Neural cell (in vitro differentiated cells): ENCODE results near the gene CCND3. TPM values are rescaled to one million over a fixed set of nuclear protein-coding genes. Genes with fewer than 3 reads are reported as not detected.

ENCODE experiments used
- H2AFZ ChIP-seq: fragments of 200-600, 300-800 bp; sonication (generic), shearing (Covaris generic); 2 replicates; pipeline ENCODE4 v1.6.0; 2014; ENCODE audit warnings: low read depth, mild to moderate bottlenecking, antibody characterized with exemption, low read length, moderate library complexity
- H3F3A ChIP-seq: fragments of 200-600 bp; shearing (Covaris generic); 2 replicates; pipeline ENCODE4 v1.6.1; 2016; ENCODE audit warnings: mild to moderate bottlenecking, moderate library complexity, mixed read lengths, antibody characterized with exemption, low read length; ENCODE audit not compliant: insufficient read depth, poor library complexity, severe bottlenecking
- H3K27ac ChIP-seq: fragments of 200-600, 300-800 bp; sonication (generic), shearing (Covaris generic); 2 replicates; pipeline ENCODE4 v1.5.1; 2014; ENCODE audit warnings: mild to moderate bottlenecking, low read length, moderate library complexity
- H3K27me3 ChIP-seq: fragments of 300-800, 200-600 bp; sonication (generic), shearing (Covaris generic); 2 replicates; pipeline ENCODE4 v1.6.0; 2014; ENCODE audit warnings: mild to moderate bottlenecking, low read depth, low read length, moderate library complexity; ENCODE audit not compliant: insufficient read depth
- H3K36me3 ChIP-seq: fragments of 300-800, 200-600 bp; sonication (generic), shearing (Covaris generic); 2 replicates; pipeline ENCODE4 v1.5.1; 2014; ENCODE audit warnings: mild to moderate bottlenecking, antibody characterized with exemption, low read length, moderate library complexity; ENCODE audit not compliant: insufficient read depth
- H3K4me2 ChIP-seq: fragments of 300-800, 200-600 bp; sonication (generic), shearing (Covaris generic); 2 replicates; pipeline ENCODE4 v1.6.0; 2014; ENCODE audit warnings: mild to moderate bottlenecking, low read length
- H3K4me3 ChIP-seq: fragments of 300-800, 200-600 bp; sonication (generic), shearing (Covaris generic); 2 replicates; pipeline ENCODE4 v1.5.1; 2014; ENCODE audit warnings: mild to moderate bottlenecking, low read length, moderate library complexity
- H3K79me2 ChIP-seq: fragments of 200-600 bp; shearing (Covaris generic); replicated peaks from 2 replicates; pipeline ENCODE4 v1.6.0; 2014; ENCODE audit warnings: mild to moderate bottlenecking, low read length, moderate library complexity; ENCODE audit not compliant: insufficient read depth
- H3K9ac ChIP-seq: fragments of 300-800, 200-600 bp; sonication (generic), shearing (Covaris generic); 2 replicates; pipeline ENCODE4 v1.6.1; 2016; ENCODE audit warnings: mild to moderate bottlenecking, low read length, mixed read lengths
- H3K9me2 ChIP-seq: fragments of 200-600 bp; shearing (Covaris generic); 2 replicates; pipeline ENCODE4 v1.6.1; 2016; ENCODE audit warnings: mild to moderate bottlenecking, low read length, mixed read lengths; ENCODE audit not compliant: insufficient read depth
- H3K9me3 ChIP-seq: fragments of 200-600, 300-800 bp; sonication (generic), shearing (Covaris generic); 2 replicates; pipeline ENCODE4 v1.6.1; 2016; ENCODE audit warnings: mild to moderate bottlenecking, mixed run types, low read length, moderate library complexity, mixed read lengths
- H4K20me1 ChIP-seq: fragments of 200-600 bp; shearing (Covaris generic); 2 replicates; pipeline ENCODE4 v1.6.1; 2016; ENCODE audit warnings: mild to moderate bottlenecking, mixed run types; ENCODE audit not compliant: insufficient read depth
- CTCF ChIP-seq: fragments of 450-650 bp; IDR thresholded peaks from 2 replicates; pipeline ENCODE4 v1.5.1; 2014; ENCODE audit warnings: antibody characterized with exemption, mild to moderate bottlenecking, moderate library complexity; ENCODE audit not compliant: poor library complexity, severe bottlenecking
- EP300 ChIP-seq: fragments of 450-650 bp; conservative IDR thresholded peaks from 2 replicates; pipeline ENCODE4 v1.6.1; 2014; ENCODE audit warnings: antibody characterized with exemption, mild to moderate bottlenecking, moderate library complexity; ENCODE audit not compliant: poor library complexity, severe bottlenecking
- EZH2 ChIP-seq: fragments of 200-600, 300-800 bp; shearing (Covaris generic), sonication (generic); IDR thresholded peaks from 2 replicates; pipeline ENCODE4 v1.6.1; 2014; ENCODE audit warnings: antibody characterized with exemption, low read length, borderline replicate concordance, mild to moderate bottlenecking; ENCODE audit not compliant: insufficient read depth, poor library complexity, severe bottlenecking
- MXI1 ChIP-seq: fragments of 450-650 bp; conservative IDR thresholded peaks from 2 replicates; pipeline ENCODE4 v1.6.1; 2014; ENCODE audit warnings: antibody characterized with exemption, mild to moderate bottlenecking; ENCODE audit not compliant: poor library complexity, severe bottlenecking
- POLR2AphosphoS5 ChIP-seq: IDR thresholded peaks from 2 replicates; pipeline ENCODE4 v1.6.1; 2012
- RAD21 ChIP-seq: fragments of 450-650 bp; conservative IDR thresholded peaks from 2 replicates; pipeline ENCODE4 v1.6.1; 2014; ENCODE audit warnings: antibody characterized with exemption, mild to moderate bottlenecking, moderate library complexity
- SMC3 ChIP-seq: fragments of 450-650 bp; conservative IDR thresholded peaks from 2 replicates; pipeline ENCODE4 v1.6.1; 2014; ENCODE audit warnings: antibody characterized with exemption, mild to moderate bottlenecking, moderate library complexity; ENCODE audit not compliant: poor library complexity
- TAF1 ChIP-seq: IDR thresholded peaks from 2 replicates; pipeline ENCODE4 v1.6.1; 2012; ENCODE audit warnings: low read depth
- polyA plus RNA-seq: library from polyadenylated mRNA; depleted of rRNA; stranded (reverse); fragments of >200 nt; gene quantifications from 2 replicates; pipeline ENCODE4 v1.2.3, GENCODE V29; 2014
- TF ChIP-seq, protein P1 (sequence below): IDR thresholded peaks from 2 replicates; pipeline ENCODE4 v1.6.1; 2012; ENCODE audit warnings: borderline replicate concordance

The CCND3 gene
- polyA plus RNA-seq, 1 donor from 2014 or later, result 15.7 TPM

DNA sequence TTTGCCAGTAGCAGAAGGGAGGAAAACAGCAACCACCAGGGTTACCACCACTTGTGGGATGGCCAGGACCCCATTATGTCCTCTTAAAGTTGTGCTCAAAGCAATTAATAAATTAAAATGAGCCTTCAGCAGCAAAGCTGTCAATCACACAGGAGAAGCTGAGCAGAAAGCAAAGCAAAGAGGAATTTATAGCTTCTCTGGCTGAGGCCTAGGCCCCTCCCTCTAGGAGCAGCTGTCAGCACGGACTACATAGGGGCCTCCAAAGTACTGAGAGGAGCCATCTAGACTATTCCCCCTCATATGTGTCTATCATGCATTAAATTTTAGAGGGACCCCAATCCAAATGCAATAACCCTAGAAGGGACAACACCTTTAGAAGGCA is 6.4 kb downstream of the CCND3 start:
- Histone ChIP-seq H3F3A (no peaks in the 10 kb centered on the region), H2AFZ (no peak overlapping the region), H3K27me3 (no peaks in the 10 kb centered on the region), H3K9me2 (no peaks in the 10 kb centered on the region), H3K9me3 (no peaks in the 10 kb centered on the region), H3K79me2 (no peaks in the 10 kb centered on the region), H3K27ac (no peak overlapping the region), H4K20me1 (no peaks in the 10 kb centered on the region), H3K4me3 (no peak overlapping the region), H3K9ac (no peak overlapping the region), H3K4me2 (no peak overlapping the region), H3K36me3 (no peaks in the 10 kb centered on the region)
- TF ChIP-seq MXI1 (no peak), EP300 (no peak), TAF1 (no peak), RAD21 (no peak), POLR2AphosphoS5 (no peak), SMC3 (no peak), CTCF (no peak), EZH2 (no peak)
- TF ChIP-seq, protein P1, sequence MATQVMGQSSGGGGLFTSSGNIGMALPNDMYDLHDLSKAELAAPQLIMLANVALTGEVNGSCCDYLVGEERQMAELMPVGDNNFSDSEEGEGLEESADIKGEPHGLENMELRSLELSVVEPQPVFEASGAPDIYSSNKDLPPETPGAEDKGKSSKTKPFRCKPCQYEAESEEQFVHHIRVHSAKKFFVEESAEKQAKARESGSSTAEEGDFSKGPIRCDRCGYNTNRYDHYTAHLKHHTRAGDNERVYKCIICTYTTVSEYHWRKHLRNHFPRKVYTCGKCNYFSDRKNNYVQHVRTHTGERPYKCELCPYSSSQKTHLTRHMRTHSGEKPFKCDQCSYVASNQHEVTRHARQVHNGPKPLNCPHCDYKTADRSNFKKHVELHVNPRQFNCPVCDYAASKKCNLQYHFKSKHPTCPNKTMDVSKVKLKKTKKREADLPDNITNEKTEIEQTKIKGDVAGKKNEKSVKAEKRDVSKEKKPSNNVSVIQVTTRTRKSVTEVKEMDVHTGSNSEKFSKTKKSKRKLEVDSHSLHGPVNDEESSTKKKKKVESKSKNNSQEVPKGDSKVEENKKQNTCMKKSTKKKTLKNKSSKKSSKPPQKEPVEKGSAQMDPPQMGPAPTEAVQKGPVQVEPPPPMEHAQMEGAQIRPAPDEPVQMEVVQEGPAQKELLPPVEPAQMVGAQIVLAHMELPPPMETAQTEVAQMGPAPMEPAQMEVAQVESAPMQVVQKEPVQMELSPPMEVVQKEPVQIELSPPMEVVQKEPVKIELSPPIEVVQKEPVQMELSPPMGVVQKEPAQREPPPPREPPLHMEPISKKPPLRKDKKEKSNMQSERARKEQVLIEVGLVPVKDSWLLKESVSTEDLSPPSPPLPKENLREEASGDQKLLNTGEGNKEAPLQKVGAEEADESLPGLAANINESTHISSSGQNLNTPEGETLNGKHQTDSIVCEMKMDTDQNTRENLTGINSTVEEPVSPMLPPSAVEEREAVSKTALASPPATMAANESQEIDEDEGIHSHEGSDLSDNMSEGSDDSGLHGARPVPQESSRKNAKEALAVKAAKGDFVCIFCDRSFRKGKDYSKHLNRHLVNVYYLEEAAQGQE, result no peak

- no peaks in the 10 kb centered on the region for H3K79me2 ChIP-seq
- H3K4me3 ChIP-seq, result no peak overlapping the region
- H3K9ac ChIP-seq, result no peak overlapping the region
- no peaks in the 10 kb centered on the region for H3F3A ChIP-seq
- no peak overlapping the region for H2AFZ ChIP-seq
- H3K4me2 ChIP-seq, result no peak overlapping the region
- no peak overlapping the region for H3K27ac ChIP-seq
- TF ChIP-seq EP300 (no peak), RAD21 (no peak), SMC3 (no peak), MXI1 (no peak), EZH2 (no peak), TAF1 (no peak), POLR2AphosphoS5 (no peak), CTCF (no peak)
- TF ChIP-seq, protein P1, result no peak
- H3K9me2 ChIP-seq, result no peaks in the 10 kb centered on the region
- no peaks in the 10 kb centered on the region for H3K36me3 ChIP-seq
- no peaks in the 10 kb centered on the region for H3K9me3 ChIP-seq
- H3K27me3 ChIP-seq, result no peaks in the 10 kb centered on the region
- H4K20me1 ChIP-seq, result no peaks in the 10 kb centered on the region
Measured at GRCh38 chr6:41934278-41935192, 7.1 kb downstream of the CCND3 start.
